Vagina (tissue), 2 donors: ENCODE results near the gene FNDC3A.
"Not testable (repeated sequence)": the region's sequence is repeated elsewhere in the genome, so short reads cannot be mapped to it uniquely, and the experiment has no call there.

Experiments used
- CTCF ChIP-seq, 3 experiments: fragments of 450-650 bp in 2 of 3; fragments of 200-600 bp in 1 of 3; sonication (generic) in 1 of 3; IDR thresholded peaks; one replicate each; pipeline ENCODE4 v1.5.1; 2017 to 2019; ENCODE audit warnings: antibody characterized with exemption in 3 of 3, mild to moderate bottlenecking in 2 of 3, moderate library complexity in 2 of 3
- POLR2A ChIP-seq, 2 donors: fragments of 450-650 bp; IDR thresholded peaks; one replicate each; pipeline ENCODE4 v1.6.1; 2017; ENCODE audit warnings: antibody characterized with exemption in 2 of 2, mild to moderate bottlenecking in 2 of 2, moderate library complexity in 2 of 2
- POLR2AphosphoS5 ChIP-seq, 2 donors: sonication (generic); formaldehyde crosslinking; IDR thresholded peaks; one replicate each; pipeline ENCODE4 v1.9.0; 2017; ENCODE audit warnings: antibody characterized with exemption in 2 of 2, mild to moderate bottlenecking in 2 of 2, low read depth in 1 of 2; ENCODE audit not compliant: insufficient read depth in 1 of 2

DNA sequence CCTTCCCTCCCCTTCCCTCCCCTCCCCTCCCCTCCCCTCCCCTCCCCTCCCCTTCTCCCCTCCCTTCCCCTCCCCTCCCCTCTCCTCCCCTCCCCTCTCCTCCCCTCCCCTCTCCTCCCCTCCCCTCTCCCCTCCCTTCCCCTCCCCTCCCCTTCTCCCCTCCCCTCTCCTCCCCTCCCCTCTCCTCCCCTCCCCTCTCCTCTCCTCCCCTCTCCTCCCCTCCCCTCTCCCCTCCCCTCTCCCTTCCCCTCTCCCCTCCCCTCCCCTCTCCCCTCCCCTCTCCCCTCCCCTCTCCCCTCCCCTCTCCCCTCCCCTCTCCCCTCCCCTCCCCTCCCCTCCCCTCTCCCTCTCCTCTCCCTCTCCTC is 85.7 kb downstream of the FNDC3A start:
- TF ChIP-seq POLR2AphosphoS5 (IDR thresholded peaks at IDR 0.05; ENCODE audit: insufficient read depth in 1 of 2, low read depth in 1 of 2); POLR2A (IDR thresholded peaks at IDR 0.05); CTCF (IDR thresholded peaks at IDR 0.05): not testable (repeated sequence)
